ENCODE measurements around the gene JTB.

- TF ChIP-seq CTCF (IDR thresholded peaks at IDR 0.05; ENCODE audit: poor library complexity, severe bottlenecking): no peak
- TF ChIP-seq POLR2AphosphoS5 (IDR thresholded peaks at IDR 0.05): no peak
- no peak for TF ChIP-seq EZH2 (IDR thresholded peaks at IDR 0.05; ENCODE audit: borderline replicate concordance, insufficient read depth, low read length, poor library complexity, severe bottlenecking)
- TF ChIP-seq SMC3 (conservative IDR thresholded peaks at IDR 0.05; ENCODE audit: poor library complexity): no peak
- TF ChIP-seq RAD21 (conservative IDR thresholded peaks at IDR 0.05): no peak
- TF ChIP-seq REST (IDR thresholded peaks at IDR 0.05; ENCODE audit: borderline replicate concordance): no peak
- no peak for TF ChIP-seq EP300 (conservative IDR thresholded peaks at IDR 0.05; ENCODE audit: poor library complexity, severe bottlenecking)
Observed at GRCh38 chr1:153968000-153968363, 9.5 kb downstream of the JTB start.

All from neural cell (in vitro differentiated cells).